HL-60 (cell line): ENCODE data around the gene PADI4.

ENCODE experiments used
- GABPA ChIP-seq: IDR thresholded peaks from 2 replicates; pipeline ENCODE4 v1.6.1; 2012; ENCODE audit warnings: low read depth
- POLR2AphosphoS5 ChIP-seq: IDR thresholded peaks from 2 replicates; pipeline ENCODE4 v1.6.1; 2012; ENCODE audit warnings: low read depth
- TF ChIP-seq, protein P1 (sequence below): IDR thresholded peaks from one replicate; pipeline ENCODE4 v1.5.1; 2011; ENCODE audit warnings: low read length, control low read depth, inconsistent platforms; ENCODE audit not compliant: insufficient read depth

DNA sequence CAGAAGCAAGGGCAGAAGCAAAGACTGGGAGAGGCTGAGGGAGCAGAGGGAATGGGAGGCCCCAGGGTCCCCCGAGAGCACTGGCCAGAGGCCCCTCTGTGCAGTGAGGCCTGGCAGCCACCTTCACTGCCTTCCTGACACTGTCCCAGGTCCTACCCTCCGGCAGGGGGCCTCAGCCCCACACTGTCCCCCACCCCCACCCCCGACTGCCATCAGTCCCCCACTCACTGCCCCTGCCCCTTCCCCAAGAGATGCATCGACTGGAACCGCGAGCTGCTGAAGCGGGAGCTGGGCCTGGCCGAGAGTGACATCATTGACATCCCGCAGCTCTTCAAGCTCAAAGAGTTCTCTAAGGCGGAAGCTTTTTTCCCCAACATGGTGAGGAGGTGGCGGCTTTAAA is 51.0 kb downstream of the PADI4 start:
- TF ChIP-seq, protein P1, sequence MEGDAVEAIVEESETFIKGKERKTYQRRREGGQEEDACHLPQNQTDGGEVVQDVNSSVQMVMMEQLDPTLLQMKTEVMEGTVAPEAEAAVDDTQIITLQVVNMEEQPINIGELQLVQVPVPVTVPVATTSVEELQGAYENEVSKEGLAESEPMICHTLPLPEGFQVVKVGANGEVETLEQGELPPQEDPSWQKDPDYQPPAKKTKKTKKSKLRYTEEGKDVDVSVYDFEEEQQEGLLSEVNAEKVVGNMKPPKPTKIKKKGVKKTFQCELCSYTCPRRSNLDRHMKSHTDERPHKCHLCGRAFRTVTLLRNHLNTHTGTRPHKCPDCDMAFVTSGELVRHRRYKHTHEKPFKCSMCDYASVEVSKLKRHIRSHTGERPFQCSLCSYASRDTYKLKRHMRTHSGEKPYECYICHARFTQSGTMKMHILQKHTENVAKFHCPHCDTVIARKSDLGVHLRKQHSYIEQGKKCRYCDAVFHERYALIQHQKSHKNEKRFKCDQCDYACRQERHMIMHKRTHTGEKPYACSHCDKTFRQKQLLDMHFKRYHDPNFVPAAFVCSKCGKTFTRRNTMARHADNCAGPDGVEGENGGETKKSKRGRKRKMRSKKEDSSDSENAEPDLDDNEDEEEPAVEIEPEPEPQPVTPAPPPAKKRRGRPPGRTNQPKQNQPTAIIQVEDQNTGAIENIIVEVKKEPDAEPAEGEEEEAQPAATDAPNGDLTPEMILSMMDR: no peak
- no peak for TF ChIP-seq POLR2AphosphoS5
- no peak for TF ChIP-seq GABPA
